Calu3 (cell line): Measurements from ENCODE around the gene SEMA4G. TPM values are rescaled to one million over a fixed set of nuclear protein-coding genes. Genes with fewer than 3 reads are reported as not detected.

Experiments used
- BruUV-seq: library from RNA; stranded (reverse); fragments of 400-500 nt; replicated peaks from 2 replicates; lab custom pipeline; 2021; lab: Mats Ljungman, UMichigan
- CTCF ChIA-PET: fragments of 300-600 bp; sonication (Branson Sonifier 250); formaldehyde crosslinking; loops from one replicate; lab custom pipeline; 2022; ENCODE audit warnings: antibody characterized with exemption; lab: Charles Lee
- DNase-seq: peaks from one replicate; pipeline ENCODE4 v3.0.0; 2022
- H3K27ac Mint-ChIP-seq: one replicate; pipeline ENCODE4 v1.8.0; 2022; ENCODE audit warnings: mixed read lengths; ENCODE audit not compliant: unreplicated experiment
- H3K27me3 Mint-ChIP-seq: one replicate; pipeline ENCODE4 v1.8.0; 2022; ENCODE audit warnings: mixed read lengths; ENCODE audit not compliant: unreplicated experiment
- H3K36me3 Mint-ChIP-seq: one replicate; pipeline ENCODE4 v1.8.0; 2022; ENCODE audit warnings: mild to moderate bottlenecking, moderate library complexity, mixed read lengths; ENCODE audit not compliant: insufficient read depth, unreplicated experiment
- H3K4me1 Mint-ChIP-seq: one replicate; pipeline ENCODE4 v1.8.0; 2022; ENCODE audit warnings: mild to moderate bottlenecking, low read depth, mixed read lengths; ENCODE audit not compliant: unreplicated experiment
- H3K4me3 Mint-ChIP-seq: one replicate; pipeline ENCODE4 v1.8.0; 2022; ENCODE audit warnings: mild to moderate bottlenecking, low read depth, moderate library complexity, mixed read lengths; ENCODE audit not compliant: unreplicated experiment
- H3K9me3 Mint-ChIP-seq: one replicate; pipeline ENCODE4 v1.8.0; 2022; ENCODE audit warnings: low read depth, mixed read lengths; ENCODE audit not compliant: unreplicated experiment
- CTCF ChIP-seq: fragments of 200-600 bp; IDR thresholded peaks from one replicate; pipeline ENCODE4 v1.8.0; 2022; ENCODE audit warnings: antibody characterized with exemption; ENCODE audit not compliant: unreplicated experiment
- intact Hi-C: fragments of 100-400 bp; cut with micrococcal nuclease; formaldehyde crosslinking; loops from one replicate; pipeline ENCODE4 v1.10.0; 2022; ENCODE audit not compliant: unreplicated experiment
- total RNA-seq: library from RNA; stranded (reverse); gene quantifications from 2 replicates; pipeline ENCODE4 v1.2.3, GENCODE V29; 2022

Gene SEMA4G
- total RNA-seq, 1 experiment from 2014 or later: 15.9 TPM

- Mint-ChIP-seq H3K27ac (no peak overlapping the region), H3K4me3 (no peak overlapping the region), H3K9me3 (no peaks in the 10 kb centered on the region), H3K27me3 (no peaks in the 10 kb centered on the region), H3K4me1 (no peaks in the 10 kb centered on the region), H3K36me3 (peaks cover 11% of the 10 kb centered on the region)
- no TSS peak for BruUV-seq
- no peak for TF ChIP-seq CTCF
- intact Hi-C loops: no loop called here
- no peak for DNase-seq
- CTCF ChIA-PET: no interaction called here
Observed at GRCh38 chr10:100943508-100943907, 25.8 kb upstream of the SEMA4G start.

GRCh38 chr10:100945754-100946153 is 23.6 kb upstream of the SEMA4G start:
- Mint-ChIP-seq H3K4me3 (no peak overlapping the region), H3K27me3 (no peaks in the 10 kb centered on the region), H3K27ac (no peak overlapping the region), H3K4me1 (no peaks in the 10 kb centered on the region), H3K36me3 (peaks cover 17% of the 10 kb centered on the region), H3K9me3 (no peaks in the 10 kb centered on the region)
- intact Hi-C loops: no loop called here
- DNase-seq: no peak
- BruUV-seq: no TSS peak
- TF ChIP-seq CTCF: no peak
- CTCF ChIA-PET: no interaction called here

- Mint-ChIP-seq H3K4me3 (no peak overlapping the region), H3K36me3 (peaks cover 28% of the 10 kb centered on the region), H3K4me1 (no peaks in the 10 kb centered on the region), H3K27me3 (no peaks in the 10 kb centered on the region), H3K9me3 (no peaks in the 10 kb centered on the region), H3K27ac (no peak overlapping the region)
- no peak for DNase-seq
- no TSS peak for BruUV-seq
- no peak for TF ChIP-seq CTCF
- intact Hi-C loops: no loop called here
- CTCF ChIA-PET: no interaction called here
Observed at GRCh38 chr10:100948916-100949315, 20.4 kb upstream of the SEMA4G start.

- Mint-ChIP-seq H3K36me3 (peaks cover 7% of the 10 kb centered on the region), H3K4me3 (no peak overlapping the region), H3K27me3 (no peaks in the 10 kb centered on the region), H3K9me3 (no peaks in the 10 kb centered on the region), H3K4me1 (no peaks in the 10 kb centered on the region), H3K27ac (no peak overlapping the region)
- no peak for DNase-seq
- CTCF ChIA-PET: no interaction called here
- intact Hi-C loops: no loop called here
- no TSS peak for BruUV-seq
- TF ChIP-seq CTCF: no peak
Observed at GRCh38 chr10:100960251-100960650, 9.1 kb upstream of the SEMA4G start.
